Gastroesophageal sphincter (tissue), 4 donors: ENCODE results near the gene MIB2. TPM values are rescaled to one million over a fixed set of nuclear protein-coding genes. Genes with fewer than 3 reads are reported as not detected.
A peak's percentile ranks its signal among the peaks of the same experiment; 100 is the strongest.

Source experiments
- ATAC-seq: fragments of 150-250 bp; one replicate; pipeline ENCODE4 v1.9.1; 2016; ENCODE audit warnings: mild to moderate bottlenecking, moderate library complexity
- H3K27ac ChIP-seq, 4 donors: fragments of 200-600 bp; sonication (generic) in 3 of 4; 1 replicate in 3 of 4; 2 replicates in 1 of 4; pipeline ENCODE4 v1.5.1; 2016 to 2019
- H3K27me3 ChIP-seq: fragments of 200-600 bp; sonication (generic); one replicate; pipeline ENCODE4 v1.5.1; 2019
- H3K36me3 ChIP-seq, 2 donors: fragments of 200-600 bp; sonication (generic); one replicate each; pipeline ENCODE4 v1.5.1; 2019; ENCODE audit warnings: control low read depth in 1 of 2
- H3K4me1 ChIP-seq, 3 donors: fragments of 200-600 bp; sonication (generic); 1 replicate in 2 of 3; 2 replicates in 1 of 3; pipeline ENCODE4 v1.5.1; 2016 to 2019; ENCODE audit warnings: control low read depth in 2 of 3
- H3K4me3 ChIP-seq, 2 donors: fragments of 200-600 bp; sonication (generic); one replicate each; pipeline ENCODE4 v1.5.1; 2019; ENCODE audit warnings: mild to moderate bottlenecking in 1 of 2, moderate library complexity in 1 of 2
- H3K9me3 ChIP-seq, 3 donors: fragments of 200-600 bp; sonication (generic); one replicate each; pipeline ENCODE4 v1.5.1; 2017 to 2019; ENCODE audit warnings: control low read depth in 2 of 3
- CTCF ChIP-seq, 4 experiments: fragments of 200-600 bp in 2 of 4; fragments of 450-650 bp in 2 of 4; sonication (generic) in 1 of 4; IDR thresholded peaks; one replicate each; pipeline ENCODE4 v1.5.1; 2017 to 2019; ENCODE audit warnings: antibody characterized with exemption in 4 of 4, mild to moderate bottlenecking in 2 of 4, moderate library complexity in 2 of 4
- EP300 ChIP-seq: sonication (generic); formaldehyde crosslinking; IDR thresholded peaks from one replicate; pipeline ENCODE4 v1.6.1; 2017; ENCODE audit warnings: antibody characterized with exemption, mild to moderate bottlenecking
- POLR2A ChIP-seq, 2 donors: fragments of 450-650 bp; IDR thresholded peaks; one replicate each; pipeline ENCODE4 v1.6.1; 2017; ENCODE audit warnings: antibody characterized with exemption in 2 of 2, mild to moderate bottlenecking in 2 of 2, moderate library complexity in 1 of 2
- POLR2AphosphoS5 ChIP-seq: sonication (generic); formaldehyde crosslinking; IDR thresholded peaks from one replicate; pipeline ENCODE4 v1.6.1; 2017; ENCODE audit warnings: antibody characterized with exemption
- WGBS, 2 donors: methylation state at CpG; one replicate each; pipeline ENCODE4 v1.1.5; 2018; ENCODE audit warnings: low coverage in 1 of 2; 5-methylcytosine and 5-hydroxymethylcytosine counted together
- total RNA-seq, 4 donors: library from RNA; depleted of rRNA; stranded (reverse); fragments of >200 nt; gene quantifications; one replicate each; pipeline ENCODE4 v1.1.0, GENCODE V29; 2016

MIB2 gene
- total RNA-seq: 10 to 100 TPM; 51.4 to 85.3 (median 69.3) TPM

DNA sequence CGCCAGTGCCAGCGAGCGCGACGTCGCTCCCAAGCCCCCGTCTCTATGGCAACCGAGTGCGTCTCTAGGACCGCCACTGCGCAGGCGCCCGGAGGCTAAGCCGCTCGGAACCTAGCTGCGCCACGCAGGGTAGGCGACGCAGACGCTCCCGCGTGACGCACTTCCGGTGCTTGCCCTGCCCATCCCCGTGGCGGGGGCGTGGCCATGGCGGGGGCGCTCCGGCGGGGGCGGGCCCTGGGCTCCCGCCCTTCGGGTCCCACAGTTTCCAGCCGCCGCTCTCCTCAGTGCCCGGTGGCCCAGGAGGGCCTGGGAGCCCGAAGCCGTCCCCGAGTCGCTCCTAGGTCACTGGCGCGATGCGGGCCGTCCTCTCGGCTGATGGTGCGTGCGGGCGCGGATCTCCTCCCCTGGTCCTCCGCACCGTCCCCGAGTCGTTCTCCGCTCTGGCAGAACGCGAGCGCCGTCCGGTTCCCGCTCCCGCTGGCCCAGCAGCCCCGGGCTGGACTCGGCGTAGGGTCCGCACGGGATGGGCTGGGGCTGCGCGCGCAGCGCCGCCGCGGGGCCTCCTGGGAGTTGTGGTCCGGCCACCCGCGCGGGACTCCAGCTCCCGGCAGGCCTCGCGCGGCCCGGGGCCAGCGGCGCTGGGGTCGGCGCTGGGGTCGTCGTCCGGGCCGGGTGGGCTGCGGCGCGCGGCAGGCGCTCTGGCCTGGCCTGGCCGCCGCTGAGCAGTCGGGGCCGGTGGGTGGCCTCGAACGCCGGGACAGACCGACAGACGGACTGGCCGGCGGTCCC lies at the start of gene MIB2:
TSS of gene MIB2 (plus strand) at position 245 of the 789 bp plus-strand sequence. CDS start 7,953 bp downstream, outside the sequence.
- H3K36me3 ChIP-seq: peaks cover 0 to 25% of the 10 kb centered on the region in 2 donors
- ATAC-seq: peak; percentile 95
- peak; percentile 72 for TF ChIP-seq POLR2AphosphoS5
- TF ChIP-seq POLR2A (IDR thresholded peaks at IDR 0.05): peak; percentile 74 to 80
- no peak for TF ChIP-seq EP300
- no peaks in the 10 kb centered on the region for H3K27me3 ChIP-seq
- H3K27ac ChIP-seq: peak within 1 kb of the TSS; percentile 91 to 100 (median 100)
- peaks cover 0 to 51% (median 22%) of the 10 kb centered on the region in 3 donors for H3K4me1 ChIP-seq
- H3K4me3 ChIP-seq: peak within 1 kb of the TSS; percentile 70 to 85
- WGBS, 2 donors: no CpG with 5 or more reads among the region's 107 CpGs
- no peaks in the 10 kb centered on the region for H3K9me3 ChIP-seq

DNA sequence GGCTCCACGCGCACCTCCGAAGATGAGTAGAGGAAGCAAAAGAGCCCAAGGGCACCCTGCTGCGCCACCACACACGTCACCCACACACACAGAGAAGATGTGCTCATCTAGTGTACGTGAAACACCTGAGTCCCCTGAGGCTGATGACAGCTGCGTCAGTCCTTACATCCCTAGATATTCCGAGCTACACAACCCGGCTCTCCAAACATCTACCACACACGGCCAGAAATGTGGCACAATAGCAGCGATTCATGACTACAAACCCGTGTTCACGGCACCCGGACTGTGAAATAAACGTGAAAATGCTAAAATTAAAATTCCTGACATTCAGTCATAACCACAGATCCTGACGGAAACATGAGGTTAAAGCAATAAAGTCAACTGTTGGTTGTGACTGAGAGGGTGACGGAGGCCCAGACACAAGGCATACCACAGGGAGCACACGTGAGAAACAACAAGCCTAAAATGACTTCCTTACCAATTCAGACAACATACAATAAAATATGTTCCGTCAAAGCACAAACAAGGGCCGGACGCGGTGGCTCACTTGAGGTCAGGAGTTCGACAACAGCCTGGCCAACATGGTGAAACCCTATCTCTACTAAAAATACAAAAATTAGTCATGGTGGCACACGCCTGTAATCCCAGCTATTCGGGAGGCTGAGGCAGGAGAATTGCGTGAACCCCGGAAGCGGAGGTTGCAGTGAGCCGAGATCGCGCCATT lies 48.0 kb upstream of the MIB2 start:
- TF ChIP-seq POLR2A (IDR thresholded peaks at IDR 0.05): no peak
- TF ChIP-seq EP300: no peak
- TF ChIP-seq POLR2AphosphoS5: no peak
- TF ChIP-seq CTCF (IDR thresholded peaks at IDR 0.05): no peak
- H3K27me3 ChIP-seq: no peaks in the 10 kb centered on the region
- H3K36me3 ChIP-seq: peaks cover 0 to 64% of the 10 kb centered on the region in 2 donors
- no peak overlapping the region for H3K4me3 ChIP-seq
- 67 to 84% methylated on average over 3 to 27 of the region's 31 CpGs for WGBS, 2 donors
- H3K4me1 ChIP-seq: peaks cover 0 to 61% (median 5%) of the 10 kb centered on the region in 3 donors
- ATAC-seq: no peak
- no peaks in the 10 kb centered on the region for H3K9me3 ChIP-seq
- H3K27ac ChIP-seq: peak overlapping the region in 3 of 4 donors; percentile 28 to 54 (median 46)

DNA sequence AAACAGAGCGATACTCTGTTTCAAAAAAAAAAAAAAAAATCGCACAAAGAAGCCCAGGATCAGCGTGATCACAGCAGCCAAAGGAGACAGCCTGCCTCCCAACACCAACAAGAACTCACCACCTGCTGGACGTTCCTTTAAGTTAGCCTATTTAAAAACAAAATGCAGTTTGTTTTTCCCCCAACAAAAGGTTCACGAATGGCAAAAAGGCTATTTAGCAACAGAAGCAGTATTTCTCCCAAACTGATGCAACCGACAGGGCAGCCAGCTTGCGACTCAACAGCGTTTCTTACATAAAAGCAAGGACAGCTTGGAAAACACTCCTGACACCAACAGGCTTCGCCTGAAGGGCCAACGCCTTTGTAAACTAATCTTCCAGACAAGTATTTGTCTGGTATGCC lies 47.4 kb upstream of the MIB2 start:
- no peaks in the 10 kb centered on the region for H3K27me3 ChIP-seq
- ATAC-seq: peak; percentile 75
- peaks cover 0 to 62% of the 10 kb centered on the region in 2 donors for H3K36me3 ChIP-seq
- peak overlapping the region in 2 of 4 donors; percentile 28 to 54 for H3K27ac ChIP-seq
- H3K4me1 ChIP-seq: peaks cover 0 to 67% (median 5%) of the 10 kb centered on the region in 3 donors
- H3K9me3 ChIP-seq: no peaks in the 10 kb centered on the region
- 57 to 61% methylated on average over 6 to 9 of the region's 10 CpGs for WGBS, 2 donors
- no peak overlapping the region for H3K4me3 ChIP-seq
- TF ChIP-seq POLR2AphosphoS5 (no peak), POLR2A (IDR thresholded peaks at IDR 0.05) (no peak), EP300 (no peak), CTCF (IDR thresholded peaks at IDR 0.05) (no peak)

- no peaks in the 10 kb centered on the region for H3K27me3 ChIP-seq
- WGBS, 2 donors: 73% methylated on average over 7 of the region's 7 CpGs; no CpG with 5 or more reads in 1 of the 2 donors
- H3K9me3 ChIP-seq: no peaks in the 10 kb centered on the region
- H3K36me3 ChIP-seq: peaks cover 0 to 47% of the 10 kb centered on the region in 2 donors
- H3K4me1 ChIP-seq: peaks cover 0 to 76% (median 8%) of the 10 kb centered on the region in 3 donors
- no peak overlapping the region for H3K27ac ChIP-seq
- no peak overlapping the region for H3K4me3 ChIP-seq
- TF ChIP-seq POLR2A (IDR thresholded peaks at IDR 0.05) (no peak), CTCF (IDR thresholded peaks at IDR 0.05) (no peak), POLR2AphosphoS5 (no peak), EP300 (no peak)
- ATAC-seq: no peak
Measured at GRCh38 chr1:1569341-1569740, 46.0 kb upstream of the MIB2 start.
